Measurements from ENCODE around the gene HUWE1.

Gene HUWE1

GRCh38 chrX:53685711-53686110 is 808 bp downstream of the HUWE1 start:
- Histone ChIP-seq H4K20me1 (ENCODE audit: insufficient read depth, low read length) (no peaks in the 10 kb centered on the region), H3K4me1 (ENCODE audit: insufficient read depth, low read length, severe bottlenecking) (peaks cover 22% of the 10 kb centered on the region), H3K9ac (ENCODE audit: low read length) (peak overlapping the region; percentile 97), H3K27me3 (ENCODE audit: insufficient read depth, low read length) (no peaks in the 10 kb centered on the region), H3K4me2 (ENCODE audit: low read length) (peak overlapping the region; percentile 98), H3K4me3 (ENCODE audit: low read depth, low read length, poor library complexity, severe bottlenecking) (peak overlapping the region; percentile 95), H3F3A (ENCODE audit: insufficient read depth, low read length) (no peaks in the 10 kb centered on the region), H3K79me2 (ENCODE audit: insufficient read depth, low read length) (peaks cover 40% of the 10 kb centered on the region), H3K27ac (ENCODE audit: low read depth, low read length, poor library complexity, severe bottlenecking) (peak overlapping the region; percentile 66), H3K9me3 (ENCODE audit: low read length) (no peaks in the 10 kb centered on the region), H3K9me2 (ENCODE audit: low read depth, low read length) (no peaks in the 10 kb centered on the region), H3K36me3 (ENCODE audit: insufficient read depth, low read length) (peaks cover 13% of the 10 kb centered on the region), H2AFZ (ENCODE audit: low read length) (no peak overlapping the region)
- TF ChIP-seq, protein P1, sequence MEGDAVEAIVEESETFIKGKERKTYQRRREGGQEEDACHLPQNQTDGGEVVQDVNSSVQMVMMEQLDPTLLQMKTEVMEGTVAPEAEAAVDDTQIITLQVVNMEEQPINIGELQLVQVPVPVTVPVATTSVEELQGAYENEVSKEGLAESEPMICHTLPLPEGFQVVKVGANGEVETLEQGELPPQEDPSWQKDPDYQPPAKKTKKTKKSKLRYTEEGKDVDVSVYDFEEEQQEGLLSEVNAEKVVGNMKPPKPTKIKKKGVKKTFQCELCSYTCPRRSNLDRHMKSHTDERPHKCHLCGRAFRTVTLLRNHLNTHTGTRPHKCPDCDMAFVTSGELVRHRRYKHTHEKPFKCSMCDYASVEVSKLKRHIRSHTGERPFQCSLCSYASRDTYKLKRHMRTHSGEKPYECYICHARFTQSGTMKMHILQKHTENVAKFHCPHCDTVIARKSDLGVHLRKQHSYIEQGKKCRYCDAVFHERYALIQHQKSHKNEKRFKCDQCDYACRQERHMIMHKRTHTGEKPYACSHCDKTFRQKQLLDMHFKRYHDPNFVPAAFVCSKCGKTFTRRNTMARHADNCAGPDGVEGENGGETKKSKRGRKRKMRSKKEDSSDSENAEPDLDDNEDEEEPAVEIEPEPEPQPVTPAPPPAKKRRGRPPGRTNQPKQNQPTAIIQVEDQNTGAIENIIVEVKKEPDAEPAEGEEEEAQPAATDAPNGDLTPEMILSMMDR (IDR thresholded peaks at IDR 0.05; ENCODE audit: low read length), result no peak
- TF ChIP-seq EZH2 (IDR thresholded peaks at IDR 0.05; ENCODE audit: borderline replicate concordance, low read length), result no peak

DNA sequence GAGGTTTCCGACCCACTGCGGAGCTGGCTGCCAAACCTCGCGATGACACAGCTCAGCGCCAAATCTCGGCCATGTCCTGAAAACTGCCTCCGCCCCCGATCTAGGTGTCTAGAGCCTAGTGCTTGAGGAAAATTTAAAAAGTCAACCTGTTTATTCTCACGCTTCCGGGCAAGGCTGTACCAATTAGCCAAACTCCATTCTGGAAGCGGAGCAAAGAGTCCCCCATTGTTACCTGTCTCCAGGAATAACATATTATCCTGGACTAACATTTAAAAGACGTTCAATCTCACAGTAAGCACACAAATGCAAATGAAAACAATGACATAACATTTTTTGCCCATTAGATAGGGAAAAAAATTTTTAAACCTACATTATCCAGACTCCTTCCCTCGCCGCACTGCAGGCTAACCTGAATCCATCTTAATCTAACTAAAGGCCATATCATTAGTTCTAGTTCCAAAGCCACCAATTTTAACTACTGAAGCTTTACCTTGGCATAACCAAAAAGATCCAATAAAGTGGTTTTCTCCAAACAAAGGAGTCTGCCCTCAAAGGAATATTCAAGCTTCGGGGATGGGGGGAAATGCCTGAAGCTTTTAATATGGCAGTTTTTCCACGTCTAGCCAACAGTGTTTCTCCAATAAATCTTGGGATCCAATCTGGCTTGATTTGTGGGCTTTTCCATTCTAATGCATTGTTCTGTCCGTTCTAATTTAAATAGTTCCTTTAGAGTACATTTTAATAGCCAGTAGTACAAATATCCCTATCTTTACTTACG is 1.9 kb downstream of the HUWE1 start:
- peak overlapping the region; percentile 55; the same call in 1 of the 2 replicates for H2AFZ ChIP-seq (ENCODE audit: low read length)

DNA sequence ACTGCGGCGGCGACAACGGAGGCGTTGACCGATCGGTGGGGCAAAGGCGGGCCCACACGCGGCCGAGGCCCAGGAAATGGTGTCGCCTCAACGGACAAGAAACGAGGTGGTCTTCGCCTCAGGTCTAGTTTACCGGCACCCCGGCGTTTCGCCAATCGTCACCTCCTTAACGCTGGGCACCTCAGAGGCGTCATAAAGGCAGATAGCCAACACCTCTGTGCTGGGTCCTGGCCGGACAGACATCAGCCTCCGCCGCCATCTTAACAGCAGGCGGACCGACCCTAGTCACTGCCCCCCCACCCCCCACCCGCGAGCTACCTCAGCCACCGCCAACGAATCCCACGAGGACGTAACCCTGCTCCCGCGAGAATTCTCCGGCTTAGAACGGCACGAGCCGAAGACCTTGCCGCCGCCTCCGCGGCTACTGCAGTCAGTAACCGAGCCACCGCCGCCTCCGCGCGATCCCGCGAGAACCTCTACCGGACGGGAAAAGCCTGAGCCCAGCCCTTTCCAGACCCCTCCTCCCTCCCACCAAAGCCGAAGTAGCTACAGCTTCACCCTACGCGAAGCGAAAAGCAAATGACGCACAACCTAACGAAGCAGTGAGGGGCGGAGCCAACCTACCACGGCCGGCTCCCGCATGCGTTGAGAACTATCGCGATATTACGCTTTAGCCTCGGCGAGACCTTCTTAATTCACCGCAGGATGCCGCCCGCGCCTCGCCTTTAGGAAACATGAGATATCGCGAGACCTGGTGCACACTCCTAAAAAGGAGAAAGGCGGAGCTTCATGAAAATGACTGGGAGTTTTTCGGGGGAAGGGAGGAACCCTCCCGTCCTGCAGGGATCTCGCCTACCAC is 2.7 kb downstream of the HUWE1 start:
- H2AFZ ChIP-seq (ENCODE audit: low read length), result no peak overlapping the region
- H3K4me2 ChIP-seq (ENCODE audit: low read length), result peak overlapping the region; percentile 98

More for the DNA sequence above, 1.9 kb downstream of the HUWE1 start:
- Histone ChIP-seq H3F3A (ENCODE audit: insufficient read depth, low read length) (no peaks in the 10 kb centered on the region), H3K4me1 (ENCODE audit: insufficient read depth, low read length, severe bottlenecking) (peaks cover 22% of the 10 kb centered on the region), H3K4me2 (ENCODE audit: low read length) (peak overlapping the region; percentile 98), H3K4me3 (ENCODE audit: low read depth, low read length, poor library complexity, severe bottlenecking) (peak overlapping the region; percentile 95), H3K9me2 (ENCODE audit: low read depth, low read length) (no peaks in the 10 kb centered on the region), H4K20me1 (ENCODE audit: insufficient read depth, low read length) (no peaks in the 10 kb centered on the region), H3K27me3 (ENCODE audit: insufficient read depth, low read length) (no peaks in the 10 kb centered on the region), H3K9me3 (ENCODE audit: low read length) (no peaks in the 10 kb centered on the region), H3K27ac (ENCODE audit: low read depth, low read length, poor library complexity, severe bottlenecking) (peak overlapping the region; percentile 82), H3K36me3 (ENCODE audit: insufficient read depth, low read length) (peaks cover 24% of the 10 kb centered on the region), H3K9ac (ENCODE audit: low read length) (peak overlapping the region; percentile 97), H3K79me2 (ENCODE audit: insufficient read depth, low read length) (peaks cover 50% of the 10 kb centered on the region)
- no peak for TF ChIP-seq EZH2 (IDR thresholded peaks at IDR 0.05; ENCODE audit: borderline replicate concordance, low read length)

More for the DNA sequence above, 2.7 kb downstream of the HUWE1 start:
- no peak for TF ChIP-seq EZH2 (IDR thresholded peaks at IDR 0.05; ENCODE audit: borderline replicate concordance, low read length)
- TF ChIP-seq, protein P1 (IDR thresholded peaks at IDR 0.05; ENCODE audit: low read length), result no peak
- Histone ChIP-seq H3K36me3 (ENCODE audit: insufficient read depth, low read length) (peaks cover 31% of the 10 kb centered on the region), H4K20me1 (ENCODE audit: insufficient read depth, low read length) (no peaks in the 10 kb centered on the region), H3F3A (ENCODE audit: insufficient read depth, low read length) (no peaks in the 10 kb centered on the region), H3K4me1 (ENCODE audit: insufficient read depth, low read length, severe bottlenecking) (peaks cover 22% of the 10 kb centered on the region), H3K9me3 (ENCODE audit: low read length) (no peaks in the 10 kb centered on the region), H3K9me2 (ENCODE audit: low read depth, low read length) (no peaks in the 10 kb centered on the region), H3K27me3 (ENCODE audit: insufficient read depth, low read length) (no peaks in the 10 kb centered on the region), H3K27ac (ENCODE audit: low read depth, low read length, poor library complexity, severe bottlenecking) (peak overlapping the region; percentile 82), H3K9ac (ENCODE audit: low read length) (peak overlapping the region; percentile 97), H3K79me2 (ENCODE audit: insufficient read depth, low read length) (peaks cover 55% of the 10 kb centered on the region), H3K4me3 (ENCODE audit: low read depth, low read length, poor library complexity, severe bottlenecking) (peak overlapping the region; percentile 95)

Data from OCI-LY1 (cell line).